ENCODE measurements around the gene FRMPD1.

FRMPD1 gene

DNA sequence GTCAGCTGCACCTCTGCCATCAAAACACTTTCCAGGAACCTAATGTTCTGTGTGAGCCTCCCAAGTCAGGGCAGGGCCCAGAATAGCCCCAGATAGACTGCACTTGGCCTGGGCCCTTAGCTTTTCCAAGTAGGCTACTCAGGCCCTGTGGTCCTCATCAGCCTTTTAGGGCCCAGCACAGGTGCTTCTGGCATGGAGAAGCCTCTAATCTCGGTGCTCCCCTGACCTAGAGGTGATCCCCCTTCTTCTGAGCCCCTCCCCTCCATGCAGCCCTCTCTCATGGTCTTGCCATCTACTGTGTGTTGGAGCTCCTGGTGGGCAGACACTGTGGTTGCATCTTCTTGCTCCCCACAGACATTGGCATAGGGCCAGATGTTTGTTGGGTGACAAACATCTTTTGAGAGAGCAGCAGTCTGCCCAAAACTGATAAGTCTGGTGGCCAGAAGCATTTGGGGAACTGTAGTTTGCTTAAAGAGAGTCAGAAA lies 28.1 kb downstream of the FRMPD1 start:
- DNase-seq (ENCODE audit: low read depth, low spot score): no peak

DNA sequence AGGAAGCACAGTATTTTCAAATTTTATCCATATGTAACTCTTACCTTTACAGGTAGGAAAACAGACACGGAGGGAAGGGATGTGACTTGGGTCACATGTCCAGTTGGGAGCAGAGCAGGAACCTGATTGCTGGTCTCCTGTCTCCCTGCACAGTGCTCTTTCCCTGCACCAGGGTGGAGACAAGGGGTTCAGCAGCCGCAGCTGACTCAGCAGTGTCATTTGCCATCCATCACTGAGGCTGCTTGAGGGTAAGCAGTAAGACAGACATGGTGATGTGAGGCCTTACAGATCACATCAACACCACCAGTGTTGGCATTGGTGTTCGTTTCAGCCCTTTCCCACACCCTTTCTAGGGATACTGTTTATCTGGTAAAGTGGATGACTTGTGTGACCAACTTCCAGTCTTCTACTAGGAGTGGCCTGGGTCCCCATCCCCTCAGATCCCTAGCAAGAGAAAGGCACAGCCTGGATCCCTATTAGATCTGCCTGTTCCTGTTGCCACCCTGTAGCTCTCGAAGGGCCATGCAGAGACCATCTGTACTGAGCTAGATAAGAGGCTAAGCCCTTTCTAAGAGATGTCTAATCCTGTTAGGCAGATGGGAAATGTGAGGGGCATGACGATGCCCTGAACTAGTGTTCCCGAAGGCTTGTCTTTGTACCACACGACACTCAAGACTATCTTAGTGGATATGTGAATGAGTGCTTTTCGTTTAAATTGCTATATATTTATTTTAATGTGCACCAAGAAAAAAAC lies 29.1 kb downstream of the FRMPD1 start:
- no peak for DNase-seq (ENCODE audit: low read depth, low spot score)

DNA sequence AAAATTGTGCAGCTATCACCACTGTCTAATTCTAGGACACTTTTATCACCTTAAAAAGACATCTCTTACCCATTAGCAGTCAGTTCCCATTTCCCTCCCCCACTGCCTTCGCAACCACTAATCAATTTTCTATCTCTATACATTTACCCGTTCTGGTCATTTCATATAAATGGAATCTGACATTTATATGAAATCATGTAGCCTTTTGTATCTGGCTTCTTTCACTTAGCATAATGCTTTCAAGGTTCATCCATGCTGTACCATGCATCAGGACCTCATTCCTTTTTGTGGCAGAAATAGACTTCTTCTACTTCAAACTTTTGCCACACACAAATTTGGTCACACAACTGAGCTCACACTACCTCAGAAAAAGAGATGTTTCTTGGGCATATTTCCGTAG lies 32.2 kb downstream of the FRMPD1 start:
- no peak for DNase-seq (ENCODE audit: low read depth, low spot score)

DNA sequence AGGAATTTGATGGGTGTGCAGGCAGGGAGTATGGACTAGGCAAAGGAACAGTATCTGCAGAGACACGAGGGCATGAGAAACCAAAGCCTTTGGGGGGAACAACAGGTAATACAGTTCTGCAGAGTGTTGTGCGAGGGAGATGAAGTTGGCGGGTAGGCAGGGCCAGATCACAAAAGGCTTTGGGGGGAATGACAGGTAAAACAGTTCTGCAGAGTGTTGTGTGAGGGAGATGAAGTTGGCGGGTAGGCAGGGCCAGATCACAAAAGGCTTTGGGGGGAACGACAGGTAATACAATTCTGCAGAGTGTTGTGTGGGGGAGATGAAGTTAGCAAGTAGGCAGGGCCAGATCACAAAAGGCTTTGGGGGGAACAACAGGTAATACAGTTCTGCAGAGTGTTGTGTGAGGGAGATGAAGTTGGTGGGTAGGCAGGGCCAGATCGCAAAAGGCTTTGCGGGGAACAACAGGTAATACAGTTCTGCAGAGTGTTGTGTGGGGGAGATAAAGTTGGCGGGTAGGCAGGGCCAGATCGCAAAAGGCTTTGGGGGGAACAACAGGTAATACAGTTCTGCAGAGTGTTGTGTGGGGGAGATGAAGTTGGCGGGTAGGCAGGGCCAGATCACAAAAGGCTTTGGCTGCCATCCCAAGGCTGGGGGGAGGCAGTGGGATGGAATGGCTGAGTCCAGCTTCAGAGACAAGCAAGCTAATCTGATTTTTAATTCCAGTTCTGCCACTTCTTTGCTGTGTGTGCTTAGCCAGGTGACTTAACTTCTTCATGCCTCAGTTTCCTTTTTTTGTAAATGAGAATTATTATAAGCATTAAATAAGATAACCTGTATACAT lies 33.0 kb downstream of the FRMPD1 start:
- no peak for DNase-seq (ENCODE audit: low read depth, low spot score)

DNA sequence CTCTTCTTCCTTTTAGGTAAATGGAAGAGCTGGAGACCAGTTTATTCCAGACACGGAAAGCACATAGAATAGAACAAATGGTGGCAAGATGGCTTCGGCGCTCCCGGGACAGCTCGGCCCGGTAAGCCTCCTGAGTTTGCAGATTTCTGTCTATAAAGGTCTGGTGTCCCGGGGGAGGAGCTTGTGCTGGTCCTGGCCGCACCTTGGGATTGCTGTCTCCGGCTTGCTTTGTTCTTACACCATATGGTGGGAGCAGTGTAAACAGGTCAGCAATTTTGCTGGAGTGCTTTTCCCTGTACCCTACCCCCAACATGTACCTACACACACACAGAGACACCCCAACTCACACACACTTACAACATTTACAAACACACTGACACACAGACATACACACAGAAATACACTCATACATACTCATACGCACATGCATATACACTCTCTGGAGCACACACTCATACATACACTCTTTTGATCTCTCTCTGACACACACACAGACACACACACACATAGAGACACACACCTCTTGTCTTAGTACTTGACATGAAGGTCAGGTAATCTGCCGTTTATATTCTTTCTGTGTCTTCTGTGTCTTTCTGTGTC lies 42.0 kb downstream of the FRMPD1 start:
- DNase-seq (ENCODE audit: low read depth, low spot score): no peak

DNA sequence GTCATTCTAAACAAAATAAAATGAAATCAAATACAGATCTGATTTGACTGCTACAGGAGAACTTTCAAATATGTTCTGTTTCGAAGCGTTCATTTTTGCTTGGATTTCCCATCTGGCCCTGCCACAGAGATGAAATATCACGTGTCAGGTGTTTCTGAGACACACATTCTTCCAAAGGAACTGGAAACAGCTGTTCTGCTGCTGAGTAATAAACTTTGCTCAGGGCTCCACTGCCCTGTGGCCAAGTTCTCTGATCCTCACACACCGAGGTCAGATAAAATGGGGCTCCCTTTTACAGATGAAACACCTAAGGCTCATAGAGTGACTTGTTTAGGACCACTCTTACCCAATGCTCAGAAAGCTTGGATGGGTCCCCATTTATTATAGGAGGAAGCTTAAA lies 42.5 kb downstream of the FRMPD1 start:
- no peak for DNase-seq (ENCODE audit: low read depth, low spot score)

DNA sequence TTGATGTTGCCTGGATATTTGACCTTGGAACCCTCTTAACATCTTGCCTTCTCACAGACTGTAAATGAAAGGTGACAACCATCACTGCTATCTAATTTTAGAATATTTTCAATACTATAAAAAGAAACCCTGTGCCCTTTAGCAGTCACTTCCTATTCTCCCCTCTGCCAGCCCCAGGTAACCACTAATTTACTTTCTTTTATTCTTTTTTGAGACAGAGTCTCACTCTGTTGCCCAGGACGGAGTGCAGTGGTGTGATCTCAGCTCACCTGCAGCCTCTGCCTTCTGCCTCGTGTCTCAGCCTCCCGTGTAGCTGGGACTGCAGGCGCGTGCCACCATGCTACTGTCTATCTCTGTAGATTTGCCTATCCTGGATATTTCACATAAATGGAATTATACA lies 43.6 kb downstream of the FRMPD1 start:
- no peak for DNase-seq (ENCODE audit: low read depth, low spot score)

DNA sequence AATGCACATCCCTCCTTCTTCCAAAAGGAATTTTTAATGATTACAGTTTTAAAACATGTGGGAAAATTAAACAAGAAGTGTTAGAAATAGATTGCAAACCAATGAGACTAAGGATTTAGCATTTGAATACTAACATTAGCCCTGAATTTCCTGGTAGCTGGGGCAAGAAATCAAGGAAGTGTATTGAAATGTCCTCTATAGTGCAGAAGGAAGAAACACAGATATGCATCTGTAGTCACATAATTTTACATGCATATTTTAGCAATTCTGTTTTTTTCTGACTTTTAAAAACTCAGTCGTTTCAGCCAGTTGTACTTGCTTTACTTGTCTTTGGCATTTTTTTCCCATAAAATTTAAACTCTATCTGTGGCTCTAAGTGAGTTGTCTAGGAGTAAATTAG lies 45.8 kb downstream of the FRMPD1 start:
- DNase-seq (ENCODE audit: low read depth, low spot score): no peak

DNA sequence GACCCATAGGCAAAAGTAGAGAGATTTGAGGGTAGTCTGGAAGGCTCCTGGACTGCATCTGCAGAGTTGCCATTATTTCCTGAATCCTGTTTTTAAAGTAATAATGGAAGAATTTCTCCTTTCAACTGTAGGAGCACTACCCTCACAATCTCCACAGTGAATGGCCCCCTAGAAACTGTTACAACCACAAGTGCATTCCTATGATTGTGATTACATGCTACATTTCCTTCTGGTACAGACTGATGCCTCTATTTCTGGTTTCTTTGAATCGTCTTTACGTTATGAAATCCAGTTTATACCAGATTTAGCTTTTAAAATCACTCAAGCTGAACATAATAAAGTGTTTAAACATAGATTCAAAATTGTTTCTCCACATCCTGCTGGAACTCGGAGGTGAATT lies 49.4 kb downstream of the FRMPD1 start:
- DNase-seq (ENCODE audit: low read depth, low spot score): no peak

DNA sequence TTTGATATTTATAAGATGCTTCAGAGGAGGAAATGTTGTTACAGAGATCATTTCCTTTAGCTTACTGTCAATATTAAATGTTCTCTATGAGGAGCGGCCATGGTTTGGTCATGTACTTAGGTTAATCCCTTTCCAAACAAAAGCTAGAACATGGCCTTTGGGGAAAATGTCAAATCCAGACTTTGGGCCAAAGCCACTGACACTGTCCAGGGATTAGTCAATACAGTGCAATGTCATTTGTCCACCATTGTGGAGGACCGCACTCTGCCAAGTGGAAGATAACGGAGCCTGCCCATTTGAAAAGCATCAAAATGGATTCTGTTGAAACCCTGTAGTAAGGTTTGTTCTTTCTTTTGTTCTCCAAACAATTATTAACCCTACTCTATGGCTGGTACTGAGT lies 50.1 kb downstream of the FRMPD1 start:
- DNase-seq (ENCODE audit: low read depth, low spot score): no peak

DNA sequence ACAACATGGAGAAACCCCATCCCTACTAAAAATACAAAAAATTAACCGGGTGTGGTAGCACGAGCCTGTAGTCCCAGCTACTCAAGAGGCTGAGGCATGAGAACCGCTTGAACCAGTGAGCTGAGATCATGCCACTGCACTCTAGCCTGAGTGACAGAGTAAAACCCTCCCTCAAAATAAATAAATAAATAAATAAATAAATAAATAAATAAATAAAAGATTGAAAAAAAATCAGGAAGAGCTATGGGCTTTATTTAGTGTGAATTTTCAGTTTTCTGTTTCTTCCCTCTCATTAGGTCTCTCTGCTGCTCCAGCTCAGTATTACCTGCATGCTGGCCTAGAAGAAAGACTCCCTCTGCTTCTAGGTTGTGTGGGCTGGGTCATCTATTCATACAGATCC lies 55.0 kb downstream of the FRMPD1 start:
- no peak for DNase-seq (ENCODE audit: low read depth, low spot score)

DNA sequence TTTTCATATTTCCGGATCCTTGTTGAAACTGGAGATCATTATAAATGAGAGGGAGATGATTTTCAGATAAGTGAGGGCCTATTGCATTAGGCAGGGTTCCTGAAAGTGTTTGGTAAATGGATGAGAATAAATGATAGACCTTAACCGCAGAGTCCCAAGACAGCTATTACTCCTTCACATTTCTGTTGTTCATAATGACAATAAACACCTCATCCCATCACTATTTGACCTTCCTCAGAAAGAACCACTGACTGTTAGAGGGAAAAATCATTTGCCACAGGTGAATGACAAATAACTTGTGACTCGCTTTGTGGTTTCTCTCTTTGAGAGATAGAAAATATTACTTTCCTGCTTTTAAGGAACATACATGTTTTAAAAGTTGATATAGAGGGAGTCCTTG lies 55.5 kb downstream of the FRMPD1 start:
- no peak for DNase-seq (ENCODE audit: low read depth, low spot score)

DNA sequence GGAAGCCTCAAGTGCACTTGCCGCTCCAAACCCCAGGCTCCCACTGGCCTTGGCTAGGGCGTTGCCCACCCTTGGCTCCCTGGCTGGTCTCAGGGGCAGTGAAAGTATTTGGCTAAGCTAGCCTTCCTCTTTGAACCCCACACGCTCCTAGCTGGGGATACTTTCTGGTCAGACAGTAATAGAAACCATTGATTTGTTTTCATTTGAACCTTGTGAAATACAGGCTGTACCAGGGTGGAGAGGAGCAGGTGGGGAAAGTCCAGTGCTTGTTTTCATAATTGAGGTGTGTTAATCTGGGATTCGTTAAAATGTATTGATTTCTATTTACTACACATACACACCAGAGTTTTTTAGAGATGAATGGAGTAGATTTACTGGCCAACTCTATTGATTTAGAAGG lies 57.0 kb downstream of the FRMPD1 start:
- no peak for DNase-seq (ENCODE audit: low read depth, low spot score)

DNA sequence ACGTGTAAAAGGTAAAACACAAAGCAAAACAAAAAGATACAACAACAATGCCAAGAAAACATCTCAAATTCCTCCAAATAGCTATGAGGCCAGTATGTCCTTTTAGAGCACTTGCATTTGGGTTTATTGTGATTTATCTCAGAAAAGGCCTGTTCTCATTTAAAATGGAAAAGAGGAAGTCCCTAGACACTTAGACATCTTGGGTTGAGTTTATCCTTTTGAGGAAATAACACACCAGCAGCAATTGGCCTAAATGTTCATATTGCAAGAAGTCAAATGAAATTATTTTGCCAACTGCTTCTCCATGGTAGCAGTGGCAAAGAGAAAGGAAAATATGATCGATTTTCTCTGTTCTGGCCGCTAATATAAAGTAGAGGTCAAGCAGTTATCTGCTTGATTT lies 59.3 kb downstream of the FRMPD1 start:
- DNase-seq (ENCODE audit: low read depth, low spot score): no peak

DNA sequence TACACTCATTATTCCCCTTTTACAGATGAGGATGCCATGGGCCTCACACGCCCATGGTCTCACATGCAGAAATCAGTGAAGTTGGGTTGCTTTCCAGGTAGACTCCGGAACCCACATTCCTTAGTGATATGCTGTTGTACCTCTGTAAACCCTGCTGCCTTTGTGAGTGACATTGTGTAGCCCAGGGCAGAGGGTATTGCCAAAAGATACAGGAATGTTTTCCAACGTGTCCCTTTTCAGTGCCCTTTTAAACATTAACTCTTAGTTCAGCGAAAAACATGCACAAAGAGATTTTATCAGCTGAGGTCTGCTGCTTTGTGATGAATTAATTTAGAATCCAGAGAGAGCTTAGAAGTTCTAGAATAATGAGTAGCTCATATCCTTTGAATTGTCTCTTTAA lies 64.5 kb downstream of the FRMPD1 start:
- no peak for DNase-seq (ENCODE audit: low read depth, low spot score)

DNA sequence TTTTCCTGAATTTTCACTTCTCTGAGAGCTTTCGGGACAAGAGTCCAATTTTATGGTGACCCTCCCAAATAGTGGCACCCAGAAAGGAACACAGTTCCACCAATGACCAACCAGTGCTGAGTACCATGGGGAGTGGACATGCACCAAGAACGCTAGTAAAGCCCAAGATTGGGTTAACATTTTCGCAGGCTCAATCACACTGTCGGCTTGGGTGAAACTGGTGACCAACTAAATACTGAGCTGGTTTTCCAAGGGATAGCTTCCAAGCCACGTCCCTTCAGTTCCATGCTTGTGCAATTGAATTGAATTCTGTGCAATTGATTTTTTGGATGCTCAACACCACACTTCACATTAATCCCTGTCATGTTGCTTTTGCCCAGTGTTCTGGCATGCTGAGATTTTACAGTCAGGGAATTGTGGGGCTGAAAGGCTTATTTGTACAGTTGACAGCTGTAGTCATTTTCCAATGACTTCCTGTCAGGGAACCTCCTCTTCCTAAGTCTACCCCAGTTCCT lies 65.3 kb downstream of the FRMPD1 start:
- no peak for DNase-seq (ENCODE audit: low read depth, low spot score)

DNA sequence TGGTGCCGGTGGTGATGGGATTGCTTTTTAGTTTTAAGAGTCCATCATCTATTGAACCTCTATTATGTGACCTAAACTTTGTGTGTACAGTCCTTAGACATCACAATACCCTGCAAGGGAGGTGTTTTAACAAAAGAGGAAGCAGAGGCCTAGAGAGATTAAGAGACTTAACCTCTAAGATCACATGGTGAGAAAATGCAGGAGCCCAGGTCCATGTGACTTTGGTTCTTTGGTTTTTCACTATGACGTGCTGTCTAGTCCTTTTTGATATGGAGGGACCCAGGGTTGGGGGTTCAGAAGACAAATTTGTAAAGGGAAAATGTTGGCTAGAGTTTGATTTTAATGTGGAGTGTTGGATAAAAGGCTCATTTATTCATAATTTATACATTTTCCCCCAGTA lies 68.8 kb downstream of the FRMPD1 start:
- no peak for DNase-seq (ENCODE audit: low read depth, low spot score)

DNA sequence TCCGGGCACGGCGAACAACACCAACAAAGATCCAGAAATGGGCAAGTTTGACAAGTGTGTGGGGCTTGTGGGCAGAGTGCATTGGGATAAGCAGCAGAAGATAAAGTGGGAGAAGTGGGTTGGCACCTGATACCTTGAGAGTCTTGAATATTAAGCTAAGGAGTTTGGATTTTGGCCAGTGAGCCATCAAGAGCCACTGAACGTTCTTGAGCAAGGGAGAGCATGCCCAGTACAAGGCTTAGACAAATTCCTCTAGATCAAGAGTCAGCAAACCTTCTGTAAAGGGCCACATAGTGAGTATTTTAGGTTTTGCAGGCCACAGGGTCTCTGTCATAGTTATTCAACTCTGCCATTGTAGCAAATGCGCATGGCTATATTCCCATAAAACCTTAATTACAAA lies 76.3 kb downstream of the FRMPD1 start:
- no peak for DNase-seq (ENCODE audit: low read depth, low spot score)

DNA sequence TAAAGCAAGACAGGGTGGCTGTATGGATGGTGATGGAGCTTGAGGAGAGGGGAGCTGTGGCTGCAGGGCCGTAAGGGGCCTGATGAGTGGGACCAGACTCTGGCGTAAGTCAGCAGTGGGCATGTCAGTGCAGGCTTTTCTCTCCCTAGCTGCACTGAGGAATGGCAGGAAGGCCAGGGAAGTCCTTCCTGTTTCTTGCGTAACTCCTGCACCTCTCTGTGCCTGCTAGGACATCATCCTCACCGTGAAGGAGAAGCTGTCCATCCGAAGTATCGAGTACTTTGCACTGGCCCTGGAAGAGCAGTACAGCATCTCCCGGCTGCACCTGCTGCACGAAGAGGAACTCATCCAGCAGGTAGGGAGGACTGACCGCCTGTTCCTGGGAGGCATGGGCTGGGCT lies 78.7 kb downstream of the FRMPD1 start:
- no peak for DNase-seq (ENCODE audit: low read depth, low spot score)

DNA sequence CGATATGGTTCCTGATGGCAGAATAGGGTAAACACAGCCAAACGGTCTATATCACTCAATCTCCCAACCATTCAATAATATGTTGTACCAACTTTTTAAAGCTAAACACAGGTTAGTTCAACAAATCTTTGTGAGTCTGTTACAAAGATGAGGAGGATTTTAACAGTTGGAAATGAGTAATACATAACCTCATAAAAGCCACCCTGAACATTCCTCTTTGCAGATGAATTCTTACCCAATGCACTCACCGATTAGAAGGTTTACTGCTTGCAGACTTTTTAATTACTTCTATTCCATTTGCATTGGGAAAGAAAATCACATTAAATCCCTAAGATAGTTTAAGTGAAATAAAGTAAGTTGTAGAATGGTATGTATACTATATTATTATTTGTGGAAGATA lies 79.5 kb downstream of the FRMPD1 start:
- no peak for DNase-seq (ENCODE audit: low read depth, low spot score)

DNA sequence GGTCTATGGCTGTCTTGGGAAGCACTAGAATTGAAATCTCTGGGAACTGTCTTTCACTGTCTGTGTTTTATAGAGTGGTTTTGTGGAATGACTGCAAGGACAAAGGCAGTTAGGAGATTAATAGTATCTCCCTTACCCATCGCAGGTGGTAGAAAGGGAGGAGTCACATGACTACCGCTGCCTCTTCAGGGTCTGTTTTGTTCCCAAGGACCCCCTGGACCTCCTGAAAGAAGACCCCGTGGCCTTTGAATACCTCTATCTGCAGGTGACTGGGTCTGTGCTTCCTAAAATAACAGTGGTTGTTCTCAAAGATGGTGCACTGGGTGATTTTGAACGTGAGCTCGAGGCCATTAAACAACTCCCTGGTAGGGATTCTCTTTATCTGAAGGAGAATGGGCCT lies 80.1 kb downstream of the FRMPD1 start:
- DNase-seq (ENCODE audit: low read depth, low spot score): no peak

DNA sequence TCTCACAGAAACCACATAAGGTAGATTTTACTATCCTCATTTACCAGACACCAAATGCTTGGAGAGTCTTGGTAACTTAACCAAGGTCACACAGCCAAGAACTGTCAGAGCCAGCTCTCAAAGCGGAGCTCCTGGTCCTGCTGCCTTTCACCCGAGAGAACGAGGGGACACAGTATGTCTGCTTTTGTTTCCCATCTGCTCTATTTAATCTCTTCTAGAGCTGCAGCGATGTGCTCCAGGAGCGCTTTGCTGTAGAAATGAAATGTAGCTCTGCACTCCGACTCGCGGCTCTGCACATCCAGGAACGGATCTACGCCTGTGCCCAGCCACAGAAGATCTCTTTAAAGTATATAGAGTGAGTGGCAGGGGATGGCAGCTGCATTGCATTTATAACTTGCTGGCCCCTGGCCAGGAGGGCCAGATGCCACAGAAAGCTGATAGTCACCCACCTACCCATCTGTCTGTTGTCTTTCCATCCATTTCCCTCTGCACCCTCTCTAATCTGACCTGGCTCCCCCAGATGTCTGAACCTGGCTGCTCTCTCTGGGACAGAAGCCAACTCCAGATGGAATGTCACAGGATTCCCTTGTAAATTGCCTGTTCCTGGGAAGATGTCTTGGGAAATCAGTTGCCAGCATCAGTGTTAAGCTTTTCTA lies 81.5 kb downstream of the FRMPD1 start:
- no peak for DNase-seq (ENCODE audit: low read depth, low spot score)
